Anterior cingulate cortex (tissue), 58 donors: Measurements from ENCODE around the gene AMIGO2.

Experiments used
- DNase-seq, 58 donors: peaks; one replicate each; lab custom pipeline; 2025; lab: John Stamatoyannopoulos, UW

The AMIGO2 gene

DNA sequence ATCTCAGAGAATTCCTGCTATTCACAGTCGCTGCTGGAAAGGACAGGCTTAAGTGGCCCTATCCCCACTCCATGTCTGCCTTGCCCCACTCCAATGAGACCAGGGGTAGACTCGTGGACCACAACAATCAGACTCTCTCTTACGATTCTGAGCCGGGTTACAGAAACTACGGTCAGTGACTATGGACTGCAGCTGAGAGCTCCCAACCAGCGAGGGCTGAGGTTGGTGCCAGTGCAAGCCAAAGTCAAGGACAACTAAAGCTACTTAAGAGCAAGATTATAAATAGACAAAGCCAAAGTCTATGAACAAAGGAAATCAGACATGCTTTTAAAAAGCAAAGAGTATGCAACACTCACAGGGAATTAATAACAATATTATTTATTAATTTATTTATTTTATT, 18.3 kb upstream of the AMIGO2 start:
- DNase-seq, result no peak

DNA sequence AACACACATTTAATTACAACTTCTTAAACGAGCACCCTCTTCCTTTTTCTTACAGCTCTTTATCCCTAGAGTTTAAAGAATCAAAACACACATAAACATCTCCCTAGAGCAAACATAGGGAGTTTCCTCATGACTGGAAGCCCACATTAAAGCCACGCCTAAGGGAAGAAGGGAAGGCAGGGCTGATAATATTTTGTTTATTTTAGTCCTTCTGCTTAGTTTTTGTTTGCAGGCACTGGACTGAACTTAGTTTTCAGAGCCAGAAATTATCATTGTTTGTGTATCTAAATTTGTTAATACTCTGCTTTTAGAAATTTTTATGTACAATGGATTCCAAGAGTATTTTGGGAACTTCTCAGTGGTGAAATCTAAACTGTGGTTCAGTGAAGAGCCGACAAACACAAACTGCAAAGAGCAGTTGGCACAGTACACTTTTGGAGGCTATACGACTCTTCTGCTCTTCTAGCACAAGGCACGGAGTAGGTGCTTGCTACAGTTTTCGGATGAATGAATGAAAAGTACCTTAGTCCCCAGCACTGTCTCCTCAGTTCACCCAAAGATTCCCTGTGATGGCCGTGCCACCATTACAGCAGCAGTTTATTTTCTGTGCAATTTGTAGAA, 17.6 kb upstream of the AMIGO2 start:
- no peak for DNase-seq

DNA sequence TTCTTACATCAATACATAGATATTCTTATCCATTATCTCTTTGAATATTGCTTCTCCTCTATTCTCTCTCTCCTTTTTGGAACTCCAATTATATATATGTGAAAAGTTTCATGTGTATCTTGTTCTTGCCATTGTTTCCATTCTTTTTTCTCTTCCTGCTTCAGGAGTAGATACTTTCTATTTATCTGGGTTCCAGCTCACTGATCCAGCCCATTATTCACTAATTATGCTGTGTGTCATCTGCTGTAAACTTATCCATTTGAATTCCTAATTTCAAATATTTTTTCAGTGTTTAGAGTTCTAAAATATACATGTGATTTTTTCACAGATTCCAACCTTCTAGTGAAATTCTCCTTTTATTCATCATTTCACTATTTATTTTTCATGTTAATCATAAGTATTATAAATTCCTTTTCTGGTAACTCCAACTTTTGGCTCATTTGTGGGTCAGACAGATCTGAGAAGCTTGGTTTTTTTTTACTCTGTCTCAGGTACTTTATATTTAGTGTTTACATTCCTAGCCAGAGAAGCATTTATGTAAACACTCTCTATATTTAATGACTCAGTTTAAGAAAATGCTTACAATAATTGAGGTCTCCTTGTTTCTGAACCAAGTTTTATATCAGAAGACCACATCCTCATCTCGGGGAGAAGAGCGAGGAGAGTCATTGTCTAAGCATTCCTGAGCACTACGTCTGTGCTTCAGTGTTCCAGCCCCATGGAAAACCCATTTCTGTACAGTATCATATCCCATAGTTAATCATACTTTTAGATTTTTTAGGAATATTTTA, 15.9 kb upstream of the AMIGO2 start:
- no peak for DNase-seq

DNA sequence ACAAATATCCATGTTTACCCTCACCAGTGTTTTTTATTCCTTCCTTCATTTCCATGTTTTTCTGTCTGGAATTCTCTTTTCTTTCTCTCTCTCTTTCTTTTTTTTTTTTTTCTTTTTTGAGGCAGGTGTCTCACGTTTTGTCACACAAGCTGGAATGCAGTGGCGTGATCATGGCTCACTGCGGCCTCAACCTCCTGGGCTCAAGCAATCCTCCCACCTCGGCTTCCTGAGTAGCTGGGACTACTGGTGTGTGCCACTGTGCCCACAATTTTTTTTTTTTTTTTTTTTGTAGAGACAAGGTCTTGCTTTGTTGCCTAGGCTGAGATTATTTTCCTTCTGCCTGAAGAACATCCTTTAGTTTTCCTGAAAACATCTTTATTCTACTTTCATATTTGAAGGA, 15.0 kb upstream of the AMIGO2 start:
- no peak for DNase-seq

DNA sequence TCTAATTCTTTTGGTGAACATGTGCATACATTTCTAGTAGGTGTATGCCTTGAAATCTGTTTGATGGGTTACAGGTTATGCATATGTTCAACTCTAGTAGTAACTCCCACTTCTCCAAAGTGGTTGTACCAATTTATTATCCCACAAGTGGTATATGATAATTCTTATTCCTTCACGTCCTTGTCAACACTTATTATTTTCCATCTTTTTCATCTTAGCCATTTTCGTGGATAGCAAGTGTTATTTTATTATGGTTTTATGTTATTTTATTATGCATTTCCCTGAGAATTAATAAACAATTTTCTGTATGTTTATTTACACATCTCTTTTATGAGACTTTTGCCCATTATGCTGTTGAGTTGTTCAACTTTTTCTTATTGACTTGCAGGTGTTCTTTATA, 11.2 kb upstream of the AMIGO2 start:
- no peak for DNase-seq

DNA sequence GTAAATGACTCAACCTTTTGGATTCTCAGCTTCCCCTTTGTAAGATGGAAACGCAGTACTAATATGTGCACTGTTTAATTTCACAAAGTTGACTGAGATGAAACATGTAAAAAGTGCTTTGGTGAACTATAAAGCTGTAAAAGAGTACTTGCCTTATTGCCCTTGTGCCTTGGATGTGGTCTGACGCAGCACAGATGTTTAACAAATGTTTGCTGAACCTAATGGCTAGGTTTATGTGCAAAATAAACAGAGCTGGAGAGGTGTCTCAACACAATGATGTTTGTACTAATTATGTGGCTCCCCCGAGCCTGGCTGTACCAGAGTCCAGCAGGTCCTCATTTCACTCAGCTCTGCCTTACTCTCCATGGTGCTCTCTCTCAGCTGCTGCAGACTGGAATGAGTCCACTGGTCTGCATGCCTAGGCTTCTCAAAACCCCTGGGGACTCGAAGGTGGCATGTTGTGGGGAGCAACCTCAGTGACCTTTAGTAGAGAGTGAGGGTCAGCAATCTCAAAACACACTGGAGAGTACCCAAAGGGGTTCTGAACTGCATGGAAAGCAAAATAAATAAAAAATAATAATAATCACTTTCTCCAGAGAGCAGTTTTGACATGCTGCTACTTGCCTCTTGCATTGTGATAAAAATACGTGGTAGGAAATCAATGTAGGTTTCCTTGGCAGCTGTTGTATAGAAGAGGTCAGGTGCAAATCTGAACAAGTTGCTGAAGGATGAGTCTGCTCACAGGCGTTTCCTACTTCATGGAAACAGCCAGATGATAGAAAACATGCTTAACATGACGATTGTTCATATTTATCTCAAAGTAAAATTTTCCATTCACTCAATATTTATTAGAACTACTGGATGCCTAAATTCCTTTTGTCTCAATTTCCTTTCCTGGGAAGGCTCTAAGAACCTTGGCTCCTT, 8.5 kb upstream of the AMIGO2 start:
- no peak for DNase-seq

DNA sequence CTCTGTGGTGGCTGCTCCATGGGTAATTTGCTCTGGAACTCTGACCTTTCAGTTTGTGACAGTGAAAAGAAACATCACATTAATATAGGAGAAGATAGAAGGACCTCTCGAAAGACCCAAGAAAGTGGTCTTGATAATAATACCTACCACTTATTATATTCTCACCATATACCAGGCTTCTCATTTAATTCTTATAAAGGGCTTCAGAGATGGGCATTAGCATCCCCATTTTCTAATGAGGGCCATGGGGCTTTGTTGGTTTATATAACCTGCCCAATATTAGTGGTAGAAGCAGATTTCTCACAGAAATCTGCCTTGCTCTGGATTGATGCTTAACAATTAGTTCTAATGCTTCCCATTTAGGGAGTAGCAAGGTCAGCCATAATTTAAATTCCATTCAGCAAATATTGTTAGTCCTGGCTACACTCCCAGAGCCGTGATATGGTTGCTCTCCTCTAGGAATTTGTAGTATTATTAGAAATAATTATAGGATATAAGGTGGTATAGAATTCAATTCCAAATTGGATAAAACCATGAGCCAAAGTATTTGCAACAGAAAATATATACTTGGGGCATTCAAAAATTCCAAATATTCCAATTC, 7.4 kb upstream of the AMIGO2 start:
- no peak for DNase-seq

DNA sequence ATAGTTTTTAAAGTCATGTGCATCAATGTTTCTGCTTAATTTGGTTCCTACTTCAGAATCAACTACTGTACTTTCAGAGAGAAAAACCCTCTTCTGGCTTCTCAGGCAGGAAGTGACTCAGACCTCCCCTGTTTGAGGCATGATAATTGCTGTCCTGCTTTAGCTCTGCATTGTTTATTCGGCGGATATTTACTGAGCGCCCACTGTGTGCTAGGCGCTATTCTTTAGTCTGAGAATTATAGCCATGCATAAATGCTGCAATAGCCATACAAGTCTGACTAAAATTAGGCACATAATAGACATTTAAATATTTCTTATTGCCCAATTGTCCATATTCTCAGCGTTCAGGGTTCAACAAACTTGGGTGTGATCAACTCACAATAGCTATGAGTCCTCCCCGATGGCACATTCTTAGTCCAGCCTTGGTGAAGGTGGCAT, 6.1 kb upstream of the AMIGO2 start:
- DNase-seq, result no peak

DNA sequence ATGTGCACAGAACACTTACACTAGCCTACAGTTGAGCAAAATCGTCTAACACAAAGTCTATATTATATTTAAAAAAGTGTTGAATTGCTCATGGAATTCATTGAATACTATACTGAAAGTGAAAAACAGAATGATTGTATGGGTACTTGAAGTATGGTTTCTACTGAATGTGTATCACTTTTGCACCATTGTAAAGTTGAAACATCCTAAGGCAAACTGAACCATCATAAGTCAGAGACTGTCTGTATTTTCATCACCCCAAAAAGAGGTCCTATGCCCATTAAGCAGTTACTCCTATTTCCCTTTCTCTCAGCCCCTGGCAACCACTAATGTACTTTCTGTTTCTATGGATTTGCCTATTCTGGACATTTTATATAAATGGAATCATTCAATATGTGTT, 4.4 kb upstream of the AMIGO2 start:
- DNase-seq, result no peak

DNA sequence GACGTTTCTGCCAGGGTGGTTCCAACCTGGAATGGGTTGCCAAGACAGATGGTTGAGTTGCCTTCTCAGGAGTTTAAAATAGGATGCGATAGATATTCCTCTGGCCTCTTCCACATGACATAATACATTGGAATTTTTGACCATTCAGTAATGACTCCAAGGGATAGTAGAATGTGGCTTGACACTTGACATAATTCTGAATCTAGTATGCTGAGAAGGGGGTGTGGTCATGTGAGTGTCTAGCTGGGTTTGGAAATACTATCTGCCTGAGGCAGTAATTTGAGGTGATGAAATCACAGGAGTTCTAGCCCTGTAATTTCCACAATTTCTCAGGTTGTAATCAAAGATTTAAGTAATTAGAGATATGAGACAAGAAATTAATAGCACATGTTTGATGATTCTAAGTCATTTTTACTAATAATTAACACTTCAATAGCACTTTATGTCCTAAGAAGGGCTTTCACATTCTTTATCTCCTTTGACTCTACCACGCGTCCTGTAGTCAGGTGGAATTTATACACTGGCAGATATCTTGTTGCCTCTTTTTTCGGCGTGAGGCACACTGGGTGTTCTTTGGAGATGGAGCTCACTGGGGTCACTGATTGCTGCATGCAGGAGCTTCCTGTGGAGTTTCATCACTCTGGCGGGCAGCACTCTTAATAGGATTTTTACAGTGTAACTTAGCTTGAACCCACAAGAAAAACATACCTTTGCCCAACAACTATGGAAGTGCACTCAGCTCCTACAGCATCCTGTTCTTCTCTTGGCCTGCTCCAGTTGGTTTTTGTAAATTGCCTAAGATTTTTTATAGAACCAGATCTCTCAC, 3.2 kb upstream of the AMIGO2 start:
- DNase-seq, result no peak

DNA sequence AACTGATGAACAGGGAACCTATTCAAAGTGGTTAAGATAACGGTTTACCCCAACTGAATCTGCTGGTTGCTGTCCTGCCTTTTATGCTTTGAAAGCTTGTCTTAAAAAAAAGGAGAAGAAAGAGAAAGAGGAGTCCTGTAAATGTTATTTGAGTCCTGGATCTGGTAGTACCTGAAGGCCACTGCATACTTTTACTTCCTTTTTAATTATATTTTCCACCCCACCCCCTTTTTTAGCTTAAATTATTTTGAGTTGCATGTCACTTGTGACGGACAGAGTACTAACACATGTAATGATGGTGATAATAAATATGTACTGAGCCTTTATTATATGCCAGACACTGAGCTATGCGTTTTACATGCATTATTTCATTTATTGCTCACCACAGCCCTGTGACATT, 2.5 kb upstream of the AMIGO2 start:
- no peak for DNase-seq

DNA sequence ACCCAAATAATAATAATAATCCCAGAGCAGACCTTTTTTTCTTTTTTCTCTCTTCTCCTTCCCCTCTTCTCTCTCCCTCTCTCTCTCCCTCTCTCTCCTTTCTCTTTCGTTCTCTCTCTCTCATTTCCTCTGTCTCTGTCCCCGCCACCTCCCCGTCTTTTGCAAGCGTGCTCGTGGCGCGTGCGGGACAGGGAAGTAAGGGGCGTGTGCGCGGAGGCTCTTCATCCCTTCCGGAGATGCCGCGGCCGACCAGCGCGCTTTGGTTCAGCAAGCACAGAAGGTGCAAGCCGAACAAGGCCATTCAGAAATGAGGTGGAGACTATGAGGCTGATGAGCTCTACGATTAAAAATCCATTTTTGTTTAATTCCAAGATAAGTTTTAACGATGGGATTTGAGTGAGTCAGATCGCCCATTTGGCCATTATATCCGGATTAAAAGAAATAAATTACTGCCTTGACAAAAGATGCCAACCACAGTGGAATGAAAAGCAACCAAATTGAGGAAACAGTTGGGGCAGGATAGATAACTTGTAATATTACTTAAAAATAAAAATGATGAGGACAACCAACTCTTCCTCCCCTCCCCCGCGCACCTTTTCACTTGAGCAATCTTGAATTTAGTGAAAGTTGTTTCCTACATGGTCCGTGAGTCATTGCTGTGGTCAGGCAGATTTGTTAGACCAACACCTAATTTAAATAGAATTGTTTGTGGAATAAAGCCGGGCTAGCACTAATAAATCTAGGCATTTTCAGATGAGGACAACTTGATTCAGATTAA, 1.2 kb upstream of the AMIGO2 start:
- peak in 5 of 58 donors; percentile 2 to 29 (median 4) for DNase-seq

DNA sequence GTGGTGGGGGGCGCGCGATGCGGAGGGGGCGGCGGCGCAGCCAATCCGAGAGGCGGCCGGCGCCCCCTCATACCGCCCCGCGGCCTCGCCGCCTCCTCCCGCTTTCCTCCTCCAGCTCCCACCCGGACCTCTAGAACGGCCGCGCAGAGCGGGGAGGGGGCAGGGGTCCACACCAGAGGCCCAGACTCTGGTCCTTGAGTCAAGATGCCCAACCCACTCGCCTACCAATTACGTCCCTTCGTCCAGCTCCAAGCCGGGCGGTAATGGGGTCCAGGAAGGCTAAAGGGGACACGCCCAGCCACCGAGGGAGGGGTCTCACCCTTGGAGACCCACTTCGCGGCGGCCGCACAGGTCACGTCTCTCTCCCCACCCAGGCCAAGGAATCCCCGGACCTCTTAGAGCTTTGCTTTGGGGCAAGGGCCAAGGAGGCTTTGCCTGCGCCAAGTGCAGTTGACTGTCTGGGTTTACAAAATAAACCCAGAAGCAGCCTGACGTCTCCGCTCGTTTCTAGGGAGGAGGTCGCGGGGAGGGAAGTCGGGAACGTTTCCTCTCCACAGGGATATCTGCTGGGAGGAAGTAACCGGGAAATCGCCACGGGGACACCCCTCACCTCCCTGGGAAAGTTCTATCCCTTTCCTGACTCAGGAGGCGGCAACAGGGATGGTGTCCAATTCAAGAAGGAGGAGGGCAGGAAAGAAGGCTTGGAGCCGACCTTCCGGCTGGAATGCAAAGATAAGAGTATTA, 394 bp upstream of the AMIGO2 start:
- DNase-seq, result peak in 26 of 58 donors; percentile 7 to 65 (median 23)

DNA sequence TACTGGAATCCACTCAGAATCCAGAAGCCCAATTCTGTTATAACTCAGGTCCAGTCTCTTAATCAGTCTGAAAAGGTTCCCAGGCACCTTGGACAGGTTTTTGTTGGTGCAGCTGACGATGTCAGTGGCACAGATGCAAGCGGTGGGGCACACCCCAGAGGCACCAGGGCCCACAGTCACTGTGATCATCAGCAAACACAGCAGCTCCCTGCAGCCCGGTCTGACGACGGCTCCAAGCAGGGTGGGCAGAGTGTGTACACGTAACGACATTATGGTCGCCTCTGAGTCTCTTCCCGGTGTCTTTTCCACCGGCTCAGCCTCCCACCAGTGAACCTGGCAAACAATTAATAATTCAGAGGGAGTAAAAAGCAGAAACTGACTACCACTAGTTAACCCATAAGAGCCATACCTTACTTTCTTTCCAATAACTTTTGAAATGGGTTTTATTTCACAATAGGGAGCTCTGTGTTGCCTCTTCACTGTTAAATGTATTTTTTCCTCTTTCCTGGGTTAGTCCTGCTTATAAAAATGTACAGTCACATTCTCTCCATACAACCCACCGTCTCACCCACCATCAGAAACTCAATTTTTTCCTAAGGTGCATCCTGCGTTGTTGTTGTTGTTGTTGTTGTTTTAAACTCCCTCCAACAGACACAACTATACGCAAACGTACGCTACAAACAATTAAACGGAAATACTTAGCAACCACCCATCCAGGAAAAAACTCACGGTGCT, 859 bp downstream of the AMIGO2 start:
- DNase-seq, result peak in 8 of 58 donors; percentile 1 to 13 (median 5)

DNA sequence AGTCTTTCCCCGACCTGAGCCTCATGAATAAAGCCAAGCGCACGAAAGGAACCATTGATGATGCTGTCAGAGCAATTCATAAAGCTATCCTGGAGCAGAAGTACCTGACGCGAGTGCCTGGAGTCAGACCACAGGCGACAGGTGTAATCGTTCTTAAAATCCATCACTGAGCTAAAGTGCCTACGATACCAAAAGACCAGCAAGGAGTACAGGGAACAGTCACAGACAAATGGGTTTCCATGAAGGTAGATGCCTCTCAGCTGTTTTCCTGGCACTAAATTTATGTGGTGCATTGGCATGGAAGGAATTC, 1.7 kb downstream of the AMIGO2 start:
- DNase-seq, result no peak

DNA sequence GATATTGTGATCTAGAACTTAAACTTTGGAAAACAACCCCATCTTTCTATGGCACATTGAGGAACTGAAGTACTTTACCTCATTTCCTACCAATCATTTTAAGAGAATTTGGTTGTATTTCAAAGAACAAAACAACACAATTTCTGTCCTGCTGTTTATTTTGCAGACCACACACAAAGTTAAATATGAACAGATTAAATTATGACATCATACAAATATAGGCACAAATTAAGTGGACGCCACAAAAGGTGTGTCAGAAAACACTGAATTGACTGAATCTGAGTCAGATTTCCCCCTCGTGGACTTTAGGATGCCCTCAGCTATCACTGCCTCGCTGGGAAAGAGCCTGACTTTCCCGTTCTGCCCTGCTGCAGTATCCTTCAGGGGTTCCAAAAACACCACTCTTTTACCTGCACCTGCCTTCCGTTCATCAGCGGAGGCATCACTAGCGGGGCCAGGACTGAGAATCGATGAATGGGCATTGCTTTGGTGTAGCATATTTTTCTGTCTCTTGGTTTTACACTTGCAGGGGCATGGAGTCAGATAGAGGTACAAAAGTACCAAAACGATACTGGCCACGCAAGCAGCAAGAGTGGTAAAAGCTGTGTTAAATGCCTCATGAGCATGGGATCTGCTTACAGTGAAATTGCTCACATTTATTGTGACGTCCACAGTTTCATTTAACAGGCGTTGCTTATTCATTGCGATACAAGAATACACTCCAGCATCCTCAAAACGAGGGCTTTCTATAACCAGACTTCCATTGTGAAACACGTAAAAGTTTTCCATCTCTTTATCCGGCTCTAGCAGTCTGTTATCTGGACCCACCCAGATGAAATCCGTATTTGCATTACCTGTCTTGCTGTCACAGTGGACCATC, 2.3 kb downstream of the AMIGO2 start:
- DNase-seq, result no peak
